SK-MEL-5 (cell line): ENCODE data around the gene ACOT9. TPM values are rescaled to one million over a fixed set of nuclear protein-coding genes. Genes with fewer than 3 reads are reported as not detected.
"Not testable (repeated sequence)": the region's sequence is repeated elsewhere in the genome, so short reads cannot be mapped to it uniquely, and the experiment has no call there.

Experiments
- DNase-seq: peaks from one replicate; pipeline ENCODE4 v3.0.0-alpha.2; 2016; ENCODE audit warnings: low read depth, low spot score
- in situ Hi-C: cut with HindIII; loops from 2 replicates; pipeline ENCODE4 v1.10.0; 2016; ENCODE audit warnings: low sequenced_read_pairs, high pct_unique_total_duplicates, low pct_unique_long_range_greater_than_20kb
- total RNA-seq: library from RNA; depleted of rRNA; stranded (reverse); fragments of >200 nt; shearing (Covaris generic); gene quantifications from 2 replicates; pipeline ENCODE4 v1.2.3, GENCODE V29; 2014

The ACOT9 gene
- total RNA-seq, 1 experiment from 2014 or later, result 43.4 TPM

DNA sequence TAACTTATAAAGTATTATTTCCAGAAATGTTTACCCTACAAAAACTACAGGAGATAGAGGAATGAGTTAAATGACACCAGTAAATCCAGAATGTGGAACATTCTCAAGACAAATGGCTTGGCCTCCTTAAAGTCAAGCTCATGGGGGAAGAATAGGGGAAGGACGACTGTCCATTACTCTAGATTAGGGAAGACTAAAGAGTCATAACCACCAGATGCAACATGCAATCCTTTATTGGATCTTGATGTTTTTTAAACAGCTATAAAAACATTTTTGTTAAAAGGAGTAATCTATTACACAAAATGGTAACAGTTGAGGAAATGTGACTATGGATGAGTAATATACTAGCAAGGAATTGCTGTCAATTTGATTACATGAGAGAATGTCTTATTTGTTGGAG is 11.1 kb downstream of the ACOT9 start:
- DNase-seq, result no peak
- in situ Hi-C loops, result no loop called here

DNA sequence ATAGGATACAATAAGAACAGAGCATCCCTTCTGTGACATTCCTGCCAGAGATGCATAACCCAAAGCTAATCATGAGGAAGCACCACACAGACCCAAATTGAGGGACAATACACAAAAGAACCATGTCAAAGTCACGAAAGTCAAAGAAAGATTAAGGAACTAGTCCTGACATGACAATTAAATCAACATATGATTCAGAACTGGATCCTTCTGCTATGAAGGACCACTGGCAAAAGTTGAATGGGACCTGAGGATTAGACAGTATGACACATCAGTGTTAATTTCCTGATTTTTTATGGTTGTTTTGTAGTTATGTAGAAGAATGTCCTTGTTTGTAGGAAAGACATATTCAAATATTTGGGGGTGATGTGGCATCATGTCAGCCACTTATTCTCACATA is 13.9 kb downstream of the ACOT9 start:
- in situ Hi-C loops, result no loop called here
- DNase-seq, result no peak

DNA sequence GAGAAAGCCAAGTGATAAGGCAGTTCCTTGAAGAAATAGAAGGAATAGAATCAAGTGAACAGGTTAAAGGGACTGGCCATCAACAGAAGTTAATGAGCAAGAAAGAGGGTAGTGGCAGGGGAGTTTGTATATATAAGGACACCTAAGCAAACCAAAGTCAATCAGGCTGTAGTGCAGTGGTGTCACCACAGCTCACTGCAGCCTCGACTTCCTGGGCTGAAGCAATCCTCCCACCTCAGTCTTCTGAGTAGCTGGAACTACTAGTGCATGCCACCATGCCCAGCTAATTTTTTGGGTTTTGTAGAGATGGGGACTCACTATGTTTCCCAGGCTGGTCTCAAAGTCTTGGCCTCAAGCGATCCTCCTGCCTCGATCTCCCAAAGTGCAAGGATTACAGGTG is 15.9 kb downstream of the ACOT9 start:
- DNase-seq, result no peak
- in situ Hi-C loops, result no loop called here

DNA sequence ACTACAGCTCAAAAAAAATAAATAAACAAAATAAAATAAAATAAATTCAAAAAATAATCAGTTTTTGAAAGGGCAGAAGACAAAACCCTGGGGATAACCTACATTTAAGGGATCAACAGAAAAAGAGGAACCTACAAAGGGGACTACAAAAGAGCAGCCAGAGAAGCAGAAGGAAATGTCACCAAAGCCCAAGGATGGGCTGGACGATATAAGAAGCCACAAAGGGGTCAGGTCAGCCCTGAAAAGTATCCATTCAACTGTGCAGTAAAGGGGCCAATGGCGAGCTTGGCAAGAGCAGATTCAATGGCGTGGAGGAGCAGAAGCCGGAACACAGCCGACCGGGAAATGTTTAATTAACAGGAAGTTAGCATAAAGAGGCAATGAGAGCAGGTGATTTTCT is 16.9 kb downstream of the ACOT9 start:
- in situ Hi-C loops, result no loop called here
- no peak for DNase-seq

DNA sequence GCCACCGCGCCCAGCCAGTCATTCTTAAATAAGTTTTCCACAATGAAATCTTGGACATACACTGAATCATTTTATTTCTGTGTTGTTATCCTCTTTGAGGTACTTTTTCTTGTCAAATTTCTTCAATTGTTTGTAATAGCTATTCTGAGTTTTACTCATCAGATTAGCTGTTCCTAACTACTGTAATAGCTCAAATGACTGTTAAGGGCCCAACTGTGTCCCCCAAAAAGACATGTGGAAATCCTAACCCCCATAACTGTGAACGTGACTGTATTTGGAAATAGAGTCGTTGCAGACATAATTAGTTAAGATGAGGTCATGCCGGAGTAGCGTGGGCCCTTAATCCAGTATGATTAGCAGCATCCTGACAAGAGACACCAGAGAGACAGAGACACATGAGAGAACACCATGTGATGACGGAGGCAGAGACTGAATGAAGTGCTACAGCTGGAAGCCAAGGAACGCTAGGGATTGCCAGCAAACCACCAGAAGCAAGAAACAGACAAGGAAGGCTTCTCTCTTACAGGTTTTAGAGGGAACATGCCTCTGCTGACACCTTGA is 22.9 kb downstream of the ACOT9 start:
- in situ Hi-C loops, result no loop called here
- DNase-seq, result no peak

DNA sequence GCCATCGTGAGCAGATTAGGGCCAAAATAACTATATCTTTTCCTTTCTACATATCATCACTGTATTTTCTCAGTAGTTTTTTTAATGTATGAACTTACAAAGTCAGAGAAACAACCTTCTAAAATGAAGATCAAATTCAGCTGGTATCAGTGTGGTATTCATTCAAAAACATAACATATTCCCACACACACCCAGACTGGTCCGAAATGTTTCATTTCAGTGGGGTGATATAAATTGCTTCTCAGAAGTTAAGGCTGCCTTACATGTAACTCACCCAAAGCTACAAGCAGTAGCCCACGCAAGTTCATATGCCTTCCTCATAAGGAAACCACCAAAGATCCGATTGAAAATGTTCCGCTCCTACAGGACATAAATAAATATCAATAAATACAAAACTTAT is 37.8 kb downstream of the ACOT9 start:
- no peak for DNase-seq
- in situ Hi-C loops, result no loop called here

DNA sequence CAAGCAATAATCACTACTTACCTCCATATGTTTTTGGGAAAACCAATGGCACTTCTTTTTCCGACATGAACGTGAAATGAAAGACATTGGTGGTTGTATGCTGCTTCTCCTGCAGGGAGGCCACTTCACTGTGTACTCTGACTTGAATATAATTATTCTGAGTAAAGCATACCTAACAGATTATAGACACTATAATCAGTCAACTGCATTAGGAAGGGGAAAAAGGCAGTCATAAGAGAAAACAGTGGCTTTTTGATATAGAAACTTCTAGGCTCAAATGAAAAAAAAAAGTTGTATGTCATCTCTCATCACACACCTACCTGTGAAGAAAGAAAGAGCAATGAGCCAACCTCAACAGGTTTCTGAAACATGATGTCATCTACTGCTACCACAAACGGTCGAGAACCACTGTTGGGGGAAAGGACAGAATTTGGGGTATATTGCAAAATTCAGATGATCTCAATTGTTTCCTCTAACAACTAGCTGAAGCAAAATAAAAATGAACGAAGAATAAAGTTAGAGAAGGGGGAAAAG is 38.3 kb downstream of the ACOT9 start:
- in situ Hi-C loops, result no loop called here
- DNase-seq, result no peak

DNA sequence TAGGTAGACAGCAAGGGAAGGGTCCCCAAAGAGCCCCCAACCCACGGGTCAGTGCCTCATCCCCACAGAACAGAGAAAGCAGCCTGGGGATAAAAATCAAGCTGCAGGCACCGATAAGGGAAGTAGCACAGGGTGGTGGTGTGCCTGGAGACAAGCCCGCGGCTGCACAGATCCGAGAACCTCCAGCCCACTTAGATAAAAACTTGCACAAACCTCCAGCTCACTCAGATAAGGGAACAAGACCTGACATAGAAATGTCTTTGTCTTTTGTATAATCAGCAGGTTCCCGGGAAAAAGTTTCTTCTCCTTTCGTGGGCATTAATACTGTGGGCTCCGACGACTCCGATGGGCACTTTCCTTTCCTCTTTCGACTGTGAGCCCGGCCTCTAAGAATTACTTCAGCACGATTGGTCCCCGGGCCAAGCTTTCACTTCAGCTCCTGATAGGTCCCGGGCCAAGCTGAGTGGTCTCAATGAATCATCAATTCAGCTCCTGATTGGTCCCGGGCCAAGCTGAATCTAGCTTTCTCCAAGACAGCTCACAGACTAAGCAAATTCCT is 43.4 kb downstream of the ACOT9 start:
- in situ Hi-C loops, result no loop called here
- DNase-seq, result no peak

DNA sequence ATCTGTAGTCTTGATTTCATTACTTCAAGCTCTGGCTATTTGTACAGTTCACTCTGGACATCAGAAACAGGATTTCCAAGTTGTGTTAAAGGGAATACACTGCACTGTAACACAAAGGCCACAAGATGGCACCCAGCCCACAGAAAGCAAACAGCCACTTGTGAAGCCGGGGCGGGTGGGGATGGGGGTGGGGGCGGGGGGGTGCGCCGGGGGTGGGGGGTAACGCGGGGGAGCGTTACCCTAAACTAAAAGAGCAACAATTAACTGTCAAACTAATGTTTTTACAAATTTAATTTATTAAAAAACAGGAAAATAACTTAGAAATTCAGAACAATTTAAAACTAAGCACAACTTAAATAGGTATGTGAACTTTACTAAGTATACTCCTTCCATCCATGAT is 48.5 kb downstream of the ACOT9 start:
- in situ Hi-C loops, result no loop called here
- peak; percentile 74 for DNase-seq

DNA sequence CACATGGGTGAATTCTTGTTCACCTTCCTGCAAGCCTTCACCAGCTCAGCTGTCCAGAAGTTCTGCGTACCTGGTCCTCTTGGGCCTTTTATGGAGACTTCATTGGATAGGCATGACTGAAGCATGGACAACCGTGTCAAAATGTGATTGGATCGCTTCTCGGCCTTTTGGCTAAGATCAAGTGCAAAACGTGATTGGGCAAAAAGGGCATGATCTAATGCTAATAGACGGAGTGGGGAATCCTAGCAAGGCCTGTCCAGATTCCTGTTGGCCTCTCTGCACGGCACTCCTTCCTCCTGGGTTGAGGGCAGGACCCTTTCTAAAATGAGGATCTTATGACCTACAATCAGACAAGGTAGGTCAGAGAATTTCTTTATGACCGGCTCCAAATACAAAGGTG is 50.9 kb downstream of the ACOT9 start:
- in situ Hi-C loops, result no loop called here
- no peak for DNase-seq

DNA sequence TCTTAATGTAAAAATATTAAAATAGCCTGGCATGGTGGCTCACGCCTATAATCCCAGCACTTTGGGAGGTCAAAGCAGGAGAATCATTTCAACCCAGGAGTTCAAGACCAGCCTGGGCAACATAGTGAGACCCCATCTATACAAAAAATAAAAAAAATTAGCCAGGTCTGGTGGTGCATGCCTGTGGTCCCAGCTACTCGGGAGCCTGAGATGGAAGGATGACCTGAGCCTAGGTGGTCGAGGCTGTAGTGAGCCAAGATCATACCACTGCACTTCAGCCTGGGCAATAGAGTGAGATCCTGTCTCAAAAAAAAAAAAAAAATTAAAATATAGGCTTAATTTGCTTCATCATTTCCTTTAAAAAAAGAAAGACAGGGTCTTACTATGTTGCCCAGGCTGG is 66.6 kb downstream of the ACOT9 start:
- DNase-seq, in situ Hi-C loops: not testable (repeated sequence)

DNA sequence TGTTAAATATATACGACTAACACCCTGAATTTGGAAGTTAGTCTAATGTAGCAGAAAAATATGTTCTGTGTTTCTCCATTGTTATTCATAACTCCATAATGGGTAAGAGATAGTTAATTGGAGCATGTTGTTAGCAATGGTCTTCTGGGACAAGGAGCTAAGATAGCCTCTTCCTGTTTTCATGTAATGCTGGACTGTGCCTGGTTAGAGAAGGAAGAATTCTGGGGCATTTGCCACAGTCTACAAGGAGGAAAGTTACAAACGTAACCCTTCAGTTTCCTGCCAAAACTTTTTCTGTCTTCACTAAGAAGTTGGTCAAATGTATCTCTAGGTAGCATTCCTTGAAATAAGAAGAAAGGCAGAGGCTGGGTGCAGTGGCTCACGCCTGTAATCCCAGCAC is 70.0 kb downstream of the ACOT9 start:
- in situ Hi-C loops, result no loop called here
- no peak for DNase-seq

DNA sequence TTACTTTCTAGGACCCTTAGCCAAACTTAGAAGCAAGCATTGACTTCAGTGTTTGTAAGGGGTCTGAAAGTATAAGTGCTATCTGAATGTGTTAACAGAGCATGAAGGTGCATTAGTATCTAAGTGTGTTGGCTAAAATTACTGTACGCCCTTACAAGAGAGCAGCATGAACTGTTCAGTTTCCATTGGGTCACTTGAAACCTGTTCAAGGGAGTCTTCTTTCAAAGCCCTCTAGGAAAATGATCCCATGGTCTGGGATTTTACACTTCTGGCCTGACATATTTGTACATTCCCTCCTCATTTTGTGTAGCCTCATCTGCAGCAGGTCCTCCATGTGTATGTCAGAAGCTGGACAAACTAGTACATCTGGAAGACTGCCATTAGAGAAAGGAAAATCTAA is 72.5 kb downstream of the ACOT9 start:
- no peak for DNase-seq
- in situ Hi-C loops, result no loop called here

DNA sequence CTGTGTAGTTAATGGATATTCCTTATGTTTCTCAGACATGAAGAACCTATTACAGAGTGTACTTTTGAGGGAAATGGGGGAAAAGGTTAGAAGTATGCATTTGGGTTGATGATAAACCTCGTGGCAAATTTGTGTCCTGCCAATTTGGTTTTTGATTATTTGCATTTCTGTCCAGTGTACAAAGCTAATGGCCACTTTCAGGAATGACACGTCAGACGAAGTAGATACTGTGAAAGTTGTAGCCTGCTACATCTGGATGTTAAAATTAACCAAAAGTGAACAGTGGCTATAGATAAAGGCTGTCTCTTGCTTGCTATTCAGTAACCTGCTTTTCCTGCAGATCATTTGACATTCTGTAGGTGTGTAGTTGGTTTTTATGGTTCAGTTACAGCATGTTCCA is 74.7 kb downstream of the ACOT9 start:
- DNase-seq, result no peak
- in situ Hi-C loops, result no loop called here

DNA sequence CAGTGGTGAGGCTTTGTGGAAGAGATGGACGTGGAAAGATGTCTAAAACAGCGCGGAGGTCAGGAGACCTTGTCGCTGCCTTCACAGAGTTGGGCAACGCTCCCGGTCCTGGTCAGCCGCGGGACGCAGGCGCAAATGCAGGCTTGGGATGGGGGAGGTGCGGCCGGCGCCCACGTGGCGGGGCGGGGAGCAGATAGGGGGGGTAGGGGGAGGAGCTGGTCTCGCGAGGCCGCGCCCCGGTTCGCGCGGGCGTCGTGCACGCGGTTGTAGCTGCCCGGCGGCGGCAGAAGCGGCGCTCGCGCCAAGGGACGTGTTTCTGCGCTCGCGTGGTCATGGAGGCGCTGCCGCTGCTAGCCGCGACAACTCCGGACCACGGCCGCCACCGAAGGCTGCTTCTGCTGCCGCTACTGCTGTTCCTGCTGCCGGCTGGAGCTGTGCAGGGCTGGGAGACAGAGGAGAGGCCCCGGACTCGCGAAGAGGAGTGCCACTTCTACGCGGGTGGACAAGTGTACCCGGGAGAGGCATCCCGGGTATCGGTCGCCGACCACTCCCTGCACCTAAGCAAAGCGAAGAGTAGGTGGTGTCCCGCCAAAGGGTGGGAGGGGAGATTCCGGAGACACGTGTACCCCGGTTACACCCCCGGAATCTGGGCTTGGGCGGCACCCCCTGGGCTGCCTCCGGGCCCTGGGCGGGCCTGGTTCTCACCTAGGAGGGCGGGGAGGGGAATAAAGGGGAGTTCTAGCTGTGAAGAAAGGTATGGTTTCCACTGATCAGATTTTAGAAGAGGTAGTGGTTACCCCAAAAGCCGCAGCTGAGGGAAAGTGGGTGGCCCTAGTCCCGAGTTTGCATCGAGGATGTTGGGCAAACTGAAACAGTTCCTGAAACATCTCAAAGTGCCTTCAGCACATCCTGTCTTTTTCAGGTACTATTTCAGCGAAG is 75.6 kb downstream of the ACOT9 start, which contains the start of gene PRDX4:
PRDX4 (plus strand) TSS at position 255 of the 939 bp plus-strand sequence; CDS start at position 333, 78 bp downstream.
- peak; percentile 88 for DNase-seq
- in situ Hi-C loops, result no loop called here

DNA sequence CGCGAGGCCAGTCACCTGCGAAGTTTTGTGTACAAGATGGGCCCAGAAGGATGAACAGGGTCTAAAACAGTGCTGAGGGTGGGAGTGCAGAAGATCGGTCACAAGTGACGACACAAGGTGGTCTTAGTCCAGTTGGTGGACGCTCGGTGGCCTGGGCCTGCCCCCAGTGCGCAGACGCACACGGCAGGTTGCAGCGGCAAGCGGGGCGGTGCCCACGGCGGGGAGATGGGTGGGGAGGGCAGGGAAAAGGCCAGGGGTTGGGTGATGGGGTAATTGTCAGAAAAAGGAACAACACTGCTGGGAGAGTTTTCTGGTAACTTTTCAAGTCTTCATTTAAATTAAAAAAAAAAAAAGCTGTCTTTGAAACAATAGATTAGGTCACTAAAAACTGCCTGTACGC is 76.8 kb downstream of the ACOT9 start:
- in situ Hi-C loops, result no loop called here
- DNase-seq, result no peak

DNA sequence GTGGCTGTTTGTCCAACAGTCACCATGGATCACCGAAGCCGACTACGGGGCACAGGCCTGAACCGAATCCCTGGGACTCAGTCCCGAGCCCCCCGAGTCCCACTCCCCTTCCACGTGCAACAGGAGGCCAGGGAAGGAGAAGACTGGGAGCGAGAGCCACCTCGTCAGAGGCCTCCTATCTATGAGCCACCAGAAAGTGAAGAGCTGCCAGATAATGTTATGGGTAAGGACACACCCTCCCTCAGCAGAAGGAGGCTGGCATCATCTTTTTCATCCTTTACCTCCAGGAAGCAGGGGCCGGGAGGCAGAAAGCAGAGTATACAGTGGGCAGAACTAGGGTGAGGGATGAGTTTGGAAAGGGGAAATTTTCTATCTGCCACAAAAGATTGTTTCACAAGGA is 78.6 kb downstream of the ACOT9 start:
- in situ Hi-C loops, result no loop called here
- DNase-seq, result no peak

DNA sequence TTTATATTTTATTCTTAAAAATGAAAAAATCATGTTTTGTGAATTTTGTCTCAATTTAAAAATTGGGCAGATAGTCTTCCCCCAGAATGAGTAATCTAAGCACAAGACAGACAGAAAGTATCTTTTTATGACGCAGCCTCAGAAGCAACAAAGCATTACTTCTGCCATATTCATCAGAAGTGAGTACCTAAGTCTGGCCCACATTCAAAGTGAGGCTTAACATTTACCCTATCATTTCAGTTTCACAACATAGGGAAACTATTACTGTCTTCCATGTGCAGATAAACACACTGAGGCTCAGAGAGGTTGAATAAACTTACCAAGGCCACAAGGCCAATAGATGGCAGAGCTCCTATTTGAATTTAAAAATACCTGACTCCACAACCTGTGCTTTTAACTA is 80.2 kb downstream of the ACOT9 start:
- no peak for DNase-seq
- in situ Hi-C loops, result no loop called here

DNA sequence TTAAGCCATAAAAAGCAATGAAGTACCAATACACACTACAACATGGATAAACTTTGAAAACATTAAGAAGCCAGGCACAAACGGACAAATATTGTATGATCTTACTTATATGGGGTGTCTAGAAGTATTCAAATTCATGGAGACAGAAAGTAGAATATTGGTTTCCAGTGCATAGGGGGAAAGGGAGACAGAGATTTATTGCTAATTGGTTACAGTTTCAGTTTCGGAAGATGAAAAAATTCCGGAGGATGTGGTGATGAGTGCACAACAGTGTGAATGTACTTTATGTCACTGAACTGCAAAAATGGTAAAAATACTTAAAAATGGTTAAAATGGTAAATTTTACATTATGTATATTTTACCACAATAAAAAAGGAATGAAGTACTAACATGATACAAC is 80.9 kb downstream of the ACOT9 start:
- in situ Hi-C loops, result no loop called here
- DNase-seq, result no peak
